Ammon's horn (tissue), 1 donor: Measurements from ENCODE around the gene PKN1.

Experiments
- DNase-seq: peaks from one replicate; pipeline ENCODE4 v3.0.0-alpha.2; 2016; ENCODE audit warnings: low spot score

PKN1 gene

GRCh38 chr19:14515501-14516047 lies 82.5 kb downstream of the PKN1 start:
- no peak for DNase-seq

GRCh38 chr19:14516048-14516534 lies 83.0 kb downstream of the PKN1 start:
- no peak for DNase-seq

- peak; percentile 29 for DNase-seq
These were observed 83.8 kb downstream of the PKN1 start for GRCh38 chr19:14516746-14517438.

DNA sequence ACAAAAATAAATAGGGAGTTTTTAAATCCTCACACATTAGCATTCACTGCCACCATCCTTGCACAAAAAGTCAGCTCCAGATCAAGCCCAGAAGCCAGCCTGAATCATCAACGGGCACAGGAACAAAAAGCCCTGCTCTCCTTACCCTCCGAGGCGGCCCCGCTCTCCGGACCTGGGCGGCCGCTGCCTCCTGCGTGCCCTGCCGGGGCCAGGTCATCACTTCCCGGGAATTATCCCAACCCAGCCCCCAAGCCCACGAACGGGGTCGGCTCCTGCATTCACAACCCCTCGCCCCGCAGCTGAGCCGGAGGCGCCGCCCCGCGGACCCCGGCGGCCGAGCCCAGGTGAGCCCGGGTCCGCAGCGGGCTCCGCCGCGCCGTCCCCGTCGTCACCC lies 84.3 kb downstream of the PKN1 start:
- DNase-seq = peak; percentile 31

GRCh38 chr19:14517840-14518505 lies 84.9 kb downstream of the PKN1 start, which contains the start of gene DNAJB1:
Gene DNAJB1 (minus strand): TSS chr19:14518397. CDS start chr19:14518349, 48 bp downstream.
- peak; percentile 81 for DNase-seq

- no peak for DNase-seq
These were observed 86.2 kb downstream of the PKN1 start for GRCh38 chr19:14519245-14519859.

- no peak for DNase-seq
These were observed 86.8 kb downstream of the PKN1 start for GRCh38 chr19:14519860-14520407.

DNA sequence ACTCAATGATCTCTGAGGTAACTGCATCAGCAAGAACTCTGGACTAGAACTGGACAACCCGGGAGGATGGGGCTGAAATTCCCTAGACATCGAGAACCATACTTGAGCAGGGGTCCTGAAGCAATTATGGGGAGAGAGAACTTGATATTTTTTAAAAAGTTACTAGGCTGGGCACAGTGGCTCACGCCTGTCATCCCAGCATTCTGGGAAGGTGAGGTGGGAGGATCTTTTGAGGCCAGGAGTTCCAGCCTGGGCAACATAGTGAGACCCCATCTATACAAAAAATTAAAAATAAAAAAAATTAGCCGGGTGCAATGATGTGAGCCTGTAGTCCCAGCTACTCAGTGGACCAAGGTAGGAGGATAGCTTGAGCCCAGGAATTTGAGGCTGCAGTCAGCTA lies 87.4 kb downstream of the PKN1 start:
- DNase-seq = no peak
